Skeletal muscle satellite cell (primary cell): Measurements from ENCODE around the gene MYO16.

Experiments
- H3K27me3 ChIP-seq: 2 replicates; pipeline ENCODE4 v1.7.0; 2013; ENCODE audit warnings: low read length; ENCODE audit not compliant: control insufficient read depth, insufficient read depth
- H3K36me3 ChIP-seq: 2 replicates; pipeline ENCODE4 v1.7.0; 2013; ENCODE audit warnings: mild to moderate bottlenecking, control low read depth, low read length; ENCODE audit not compliant: insufficient read depth
- H3K4me1 ChIP-seq: 2 replicates; pipeline ENCODE4 v1.7.0; 2013; ENCODE audit warnings: low read length; ENCODE audit not compliant: control insufficient read depth, insufficient read depth
- H3K4me2 ChIP-seq: 2 replicates; pipeline ENCODE4 v1.7.0; 2013; ENCODE audit warnings: mild to moderate bottlenecking, low read length
- H3K4me3 ChIP-seq: 2 replicates; pipeline ENCODE4 v1.7.0; 2013; ENCODE audit warnings: low read length
- H3K9ac ChIP-seq: 2 replicates; pipeline ENCODE4 v1.7.0; 2013; ENCODE audit warnings: mild to moderate bottlenecking, low read depth, low read length, moderate library complexity
- H3K9me3 ChIP-seq: replicated peaks from 2 replicates; pipeline ENCODE4 v1.7.0; 2013; ENCODE audit warnings: mild to moderate bottlenecking, control low read depth, low read length

The MYO16 gene

GRCh38 chr13:109139346-109139745, 509.9 kb downstream of the MYO16 start:
- Histone ChIP-seq H3K27me3 (no peaks in the 10 kb centered on the region), H3K36me3 (no peaks in the 10 kb centered on the region), H3K4me2 (no peak overlapping the region), H3K4me3 (no peak overlapping the region), H3K9me3 (no peaks in the 10 kb centered on the region), H3K4me1 (no peaks in the 10 kb centered on the region), H3K9ac (no peak overlapping the region)

DNA sequence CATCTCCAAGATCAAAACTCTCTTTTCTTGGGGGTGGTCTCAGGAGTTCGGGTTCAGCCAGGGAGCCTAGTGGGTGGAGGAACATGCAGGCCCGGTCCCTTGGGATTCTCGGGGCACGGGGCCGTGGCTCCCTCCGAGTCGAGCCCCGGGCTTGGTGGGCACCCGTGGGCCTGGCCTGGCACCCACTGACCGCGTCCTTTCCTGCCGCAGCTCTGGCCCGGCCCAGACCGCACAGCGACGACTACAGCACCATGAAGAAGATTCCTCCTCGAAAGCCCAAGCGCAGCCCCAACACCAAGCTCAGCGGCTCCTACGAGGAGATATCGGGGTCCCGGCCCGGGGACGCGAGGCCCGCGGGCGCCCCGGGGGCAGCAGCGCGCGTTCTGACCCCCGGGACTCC, 510.6 kb downstream of the MYO16 start:
- Histone ChIP-seq H3K4me3 (peak overlapping the region; percentile 50), H3K27me3 (no peaks in the 10 kb centered on the region), H3K4me1 (peaks cover 3% of the 10 kb centered on the region), H3K36me3 (no peaks in the 10 kb centered on the region), H3K9me3 (no peaks in the 10 kb centered on the region), H3K9ac (no peak overlapping the region), H3K4me2 (peak overlapping the region; percentile 58)

- Histone ChIP-seq H3K27me3 (no peaks in the 10 kb centered on the region), H3K4me3 (peak overlapping the region; percentile 60)
Measured at GRCh38 chr13:109140479-109141349, 511.3 kb downstream of the MYO16 start.

DNA sequence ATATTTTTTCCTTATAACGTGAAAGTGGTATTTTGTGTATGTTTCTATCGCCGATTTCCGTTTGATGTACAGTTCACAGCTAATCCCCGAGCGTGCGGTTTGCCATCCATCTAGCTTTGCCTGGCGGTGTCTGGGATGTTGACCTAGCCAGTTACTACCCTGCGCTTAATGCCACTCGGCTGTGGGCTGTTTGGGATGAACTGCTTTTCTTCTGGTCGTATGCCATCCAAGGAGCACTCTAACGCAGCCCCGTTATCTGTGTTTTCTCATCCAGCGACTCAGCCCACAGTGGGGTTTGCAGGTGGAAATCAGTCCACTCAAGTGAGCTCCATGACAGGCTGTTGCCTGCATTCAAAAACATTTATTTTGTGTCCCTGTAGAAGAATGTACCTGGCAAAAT, 512.3 kb downstream of the MYO16 start:
- H3K27me3 ChIP-seq, result no peaks in the 10 kb centered on the region
- no peaks in the 10 kb centered on the region for H3K36me3 ChIP-seq
- H3K4me1 ChIP-seq, result peaks cover 14% of the 10 kb centered on the region
- no peak overlapping the region for H3K4me3 ChIP-seq
- H3K9ac ChIP-seq, result no peak overlapping the region
- H3K4me2 ChIP-seq, result no peak overlapping the region
- H3K9me3 ChIP-seq, result no peaks in the 10 kb centered on the region

More at GRCh38 chr13:109140479-109141349, 511.3 kb downstream of the MYO16 start:
- Histone ChIP-seq H3K9ac (peak overlapping the region; percentile 52), H3K36me3 (no peaks in the 10 kb centered on the region), H3K9me3 (no peaks in the 10 kb centered on the region), H3K4me2 (peak overlapping the region; percentile 78), H3K4me1 (peaks cover 4% of the 10 kb centered on the region)

DNA sequence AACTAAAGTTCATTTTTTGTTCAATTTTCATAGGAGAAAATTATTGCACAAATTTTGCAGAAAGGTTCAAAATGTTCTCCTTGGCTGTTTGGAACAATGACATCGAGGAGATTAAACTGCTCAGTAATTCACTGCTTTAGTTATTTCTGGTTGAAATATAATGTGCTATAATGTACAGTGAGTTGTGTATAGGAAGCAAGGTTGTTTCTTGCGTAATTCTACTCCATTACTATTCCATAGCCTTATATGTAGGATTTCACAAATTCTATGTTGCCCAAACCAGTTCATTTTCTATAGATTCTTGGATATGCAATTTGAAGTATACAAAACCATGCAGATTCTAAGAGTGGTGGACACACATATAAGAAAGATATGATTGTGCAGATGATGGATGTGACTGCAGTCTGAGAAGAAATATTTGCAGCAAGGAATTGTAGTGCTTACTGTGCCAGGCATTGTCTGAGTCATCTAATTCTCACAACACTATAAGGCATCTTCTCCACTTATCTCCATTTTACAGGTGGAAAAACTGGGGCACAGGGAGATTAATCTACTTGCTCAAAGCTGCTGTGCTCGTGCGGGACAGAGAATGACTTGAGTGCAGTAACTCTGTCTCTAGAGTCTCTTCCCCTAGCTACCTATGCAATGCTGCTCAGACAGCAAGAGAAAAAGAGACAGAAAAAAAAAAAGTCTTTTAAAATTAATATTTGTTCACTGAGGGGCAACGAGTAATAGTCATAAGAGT, 515.5 kb downstream of the MYO16 start:
- Histone ChIP-seq H3K9ac (no peak overlapping the region), H3K36me3 (no peaks in the 10 kb centered on the region), H3K27me3 (no peaks in the 10 kb centered on the region), H3K4me2 (no peak overlapping the region), H3K4me3 (no peak overlapping the region), H3K4me1 (peaks cover 35% of the 10 kb centered on the region), H3K9me3 (no peaks in the 10 kb centered on the region)

GRCh38 chr13:109145631-109146030, 516.2 kb downstream of the MYO16 start:
- Histone ChIP-seq H3K27me3 (no peaks in the 10 kb centered on the region), H3K9me3 (no peaks in the 10 kb centered on the region), H3K4me2 (no peak overlapping the region), H3K4me1 (peaks cover 35% of the 10 kb centered on the region), H3K9ac (peak overlapping the region; percentile 71), H3K36me3 (no peaks in the 10 kb centered on the region), H3K4me3 (no peak overlapping the region)

- H3K4me3 ChIP-seq, result no peak overlapping the region
- peaks cover 38% of the 10 kb centered on the region for H3K4me1 ChIP-seq
- H3K36me3 ChIP-seq, result no peaks in the 10 kb centered on the region
- H3K27me3 ChIP-seq, result no peaks in the 10 kb centered on the region
- no peak overlapping the region for H3K4me2 ChIP-seq
- H3K9me3 ChIP-seq, result no peaks in the 10 kb centered on the region
- peak overlapping the region; percentile 71 for H3K9ac ChIP-seq
Measured at GRCh38 chr13:109146393-109146792, 517.0 kb downstream of the MYO16 start.

DNA sequence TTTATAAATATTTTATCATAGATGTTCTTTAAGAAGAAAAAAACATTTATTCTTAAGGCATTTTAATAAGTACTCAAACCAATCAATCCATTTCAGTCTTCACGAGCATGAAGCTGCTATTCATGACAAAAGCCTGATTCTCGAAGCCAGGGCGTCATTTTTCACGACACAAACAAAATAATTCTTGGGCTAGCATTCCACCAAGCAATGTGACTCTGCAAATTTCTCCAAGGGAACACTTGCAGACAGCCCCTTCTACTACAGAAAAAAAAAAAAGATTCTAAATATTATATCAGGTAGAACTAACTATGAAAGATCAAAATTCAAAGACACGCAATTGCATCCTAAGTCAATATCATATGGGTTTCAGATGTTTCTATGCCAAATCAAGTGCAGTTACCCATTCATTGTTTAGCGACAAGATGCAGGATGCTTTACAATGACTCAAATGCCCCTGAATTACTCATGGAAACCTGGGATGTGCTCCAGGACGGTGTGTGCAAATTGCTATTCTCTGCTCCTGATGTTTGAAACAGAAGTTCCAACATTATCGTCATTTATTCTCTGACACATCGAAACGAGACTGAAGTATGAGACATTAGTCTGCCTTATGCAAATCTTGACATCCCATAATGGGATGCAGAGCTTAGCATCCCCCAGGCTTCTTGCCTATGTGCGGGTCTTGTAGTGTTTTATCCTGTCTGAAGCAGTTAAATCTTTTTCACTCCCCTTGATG, 517.7 kb downstream of the MYO16 start:
- H3K4me1 ChIP-seq, result peaks cover 45% of the 10 kb centered on the region
- no peaks in the 10 kb centered on the region for H3K9me3 ChIP-seq
- peak overlapping the region; percentile 78 for H3K9ac ChIP-seq
- peak overlapping the region; percentile 57 for H3K4me2 ChIP-seq
- no peaks in the 10 kb centered on the region for H3K27me3 ChIP-seq
- H3K36me3 ChIP-seq, result no peaks in the 10 kb centered on the region
- H3K4me3 ChIP-seq, result no peak overlapping the region

- no peaks in the 10 kb centered on the region for H3K27me3 ChIP-seq
- no peaks in the 10 kb centered on the region for H3K9me3 ChIP-seq
- no peak overlapping the region for H3K4me3 ChIP-seq
- H3K9ac ChIP-seq, result peak overlapping the region; percentile 78
- H3K36me3 ChIP-seq, result no peaks in the 10 kb centered on the region
- peaks cover 55% of the 10 kb centered on the region for H3K4me1 ChIP-seq
- no peak overlapping the region for H3K4me2 ChIP-seq
Measured at GRCh38 chr13:109148243-109148642, 518.8 kb downstream of the MYO16 start.

- no peak overlapping the region for H3K4me2 ChIP-seq
- no peak overlapping the region for H3K4me3 ChIP-seq
- H3K9me3 ChIP-seq, result no peaks in the 10 kb centered on the region
- H3K4me1 ChIP-seq, result peaks cover 76% of the 10 kb centered on the region
- no peaks in the 10 kb centered on the region for H3K36me3 ChIP-seq
- no peaks in the 10 kb centered on the region for H3K27me3 ChIP-seq
- no peak overlapping the region for H3K9ac ChIP-seq
Measured at GRCh38 chr13:109150696-109151095, 521.3 kb downstream of the MYO16 start.

- no peak overlapping the region for H3K4me2 ChIP-seq
- H3K4me3 ChIP-seq, result no peak overlapping the region
- H3K27me3 ChIP-seq, result no peaks in the 10 kb centered on the region
- no peak overlapping the region for H3K9ac ChIP-seq
- peaks cover 75% of the 10 kb centered on the region for H3K4me1 ChIP-seq
- H3K36me3 ChIP-seq, result no peaks in the 10 kb centered on the region
- no peaks in the 10 kb centered on the region for H3K9me3 ChIP-seq
Measured at GRCh38 chr13:109151255-109151654, 521.8 kb downstream of the MYO16 start.
